Cardiac fibroblast (primary cell): ENCODE measurements around the gene MAPKAPK5.
"Not testable (repeated sequence)": the region's sequence is repeated elsewhere in the genome, so short reads cannot be mapped to it uniquely, and the experiment has no call there.

ENCODE experiments used
- DNase-seq, 2 donors: peaks; one replicate each; pipeline versions ENCODE4 v3.0.0 to v3.0.0-alpha.2; 2010; ENCODE audit warnings: low read depth in 2 of 2
- H3K4me3 ChIP-seq, 2 donors: replicated peaks in 1 of 2; 1 replicate in 1 of 2; 2 replicates in 1 of 2; pipeline ENCODE4 v1.5.1; 2011; ENCODE audit warnings: low read depth in 2 of 2, low read length in 2 of 2, mild to moderate bottlenecking in 2 of 2, moderate library complexity in 1 of 2
- CTCF ChIP-seq: IDR thresholded peaks from one replicate; pipeline ENCODE4 v1.5.1; 2011; ENCODE audit warnings: low read depth, mild to moderate bottlenecking, low read length, inconsistent platforms

MAPKAPK5 gene

GRCh38 chr12:111822886-111823285, 19.1 kb upstream of the MAPKAPK5 start:
- TF ChIP-seq CTCF, result no peak

GRCh38 chr12:111823891-111824290, 18.1 kb upstream of the MAPKAPK5 start:
- H3K4me3 ChIP-seq, result no peak overlapping the region
- no peak for TF ChIP-seq CTCF
- DNase-seq, result no peak

More at GRCh38 chr12:111822886-111823285, 19.1 kb upstream of the MAPKAPK5 start:
- DNase-seq, result no peak
- H3K4me3 ChIP-seq, result no peak overlapping the region

- peak; percentile 16 to 25 for DNase-seq
- not testable (repeated sequence) for H3K4me3 ChIP-seq
- TF ChIP-seq CTCF, result peak; percentile 10
Measured at GRCh38 chr12:111824312-111824711, 17.7 kb upstream of the MAPKAPK5 start.

- TF ChIP-seq CTCF, result no peak
- DNase-seq, result no peak
Measured at GRCh38 chr12:111825509-111825908, 16.5 kb upstream of the MAPKAPK5 start.

GRCh38 chr12:111826316-111826715, 15.7 kb upstream of the MAPKAPK5 start:
- TF ChIP-seq CTCF, result no peak
- DNase-seq, result peak in 1 of 2 donors; percentile 27
- no peak overlapping the region for H3K4me3 ChIP-seq

More at GRCh38 chr12:111825509-111825908, 16.5 kb upstream of the MAPKAPK5 start:
- H3K4me3 ChIP-seq, result no peak overlapping the region

- no peak overlapping the region for H3K4me3 ChIP-seq
- no peak for TF ChIP-seq CTCF
- no peak for DNase-seq
Measured at GRCh38 chr12:111826992-111827391, 15.0 kb upstream of the MAPKAPK5 start.

GRCh38 chr12:111827907-111828306, 14.1 kb upstream of the MAPKAPK5 start:
- DNase-seq, result no peak
- TF ChIP-seq CTCF, result no peak

More at GRCh38 chr12:111827907-111828306, 14.1 kb upstream of the MAPKAPK5 start:
- H3K4me3 ChIP-seq, result no peak overlapping the region
